Activated CD8-positive, alpha-beta memory T cell treated with anti-CD3 and anti-CD28 coated beads, Interleukin-2, amount 50 U/mL, for 48 hours (primary cell): ENCODE results near the gene FUNDC2.
A peak's percentile ranks its signal among the peaks of the same experiment; 100 is the strongest.

Experiments
- DNase-seq: peaks from one replicate; pipeline ENCODE4 v3.0.0-alpha.2; 2020

Gene FUNDC2

GRCh38 chrX:155026420-155026726 is 271 bp upstream of the FUNDC2 start:
- no peak for DNase-seq

GRCh38 chrX:155027509-155028066 is 944 bp downstream of the FUNDC2 start:
- no peak for DNase-seq

- DNase-seq: no peak
These were observed 1.5 kb downstream of the FUNDC2 start for GRCh38 chrX:155028129-155028528.

GRCh38 chrX:155028877-155029291 is 2.2 kb downstream of the FUNDC2 start:
- no peak for DNase-seq

- DNase-seq: no peak
These were observed 5.0 kb downstream of the FUNDC2 start for GRCh38 chrX:155031657-155032056.

GRCh38 chrX:155035688-155036087 is 9.0 kb downstream of the FUNDC2 start:
- no peak for DNase-seq

GRCh38 chrX:155046129-155046810 is 19.6 kb downstream of the FUNDC2 start:
- DNase-seq: no peak

GRCh38 chrX:155046811-155047528 is 20.3 kb downstream of the FUNDC2 start:
- no peak for DNase-seq

- peak; percentile 57 for DNase-seq
These were observed 22.5 kb downstream of the FUNDC2 start for GRCh38 chrX:155048977-155049619.

- no peak for DNase-seq
These were observed 26.3 kb downstream of the FUNDC2 start for GRCh38 chrX:155052738-155053498.

GRCh38 chrX:155053656-155054055 is 27.0 kb downstream of the FUNDC2 start:
- no peak for DNase-seq

- DNase-seq: no peak
These were observed 27.6 kb downstream of the FUNDC2 start for GRCh38 chrX:155054255-155054654.

GRCh38 chrX:155055494-155055893 is 28.9 kb downstream of the FUNDC2 start:
- DNase-seq: no peak

- no peak for DNase-seq
These were observed 29.8 kb downstream of the FUNDC2 start for GRCh38 chrX:155056471-155056870.

- DNase-seq: peak; percentile 68
These were observed 30.5 kb downstream of the FUNDC2 start for GRCh38 chrX:155056877-155057792.

- DNase-seq: no peak
These were observed 35.1 kb downstream of the FUNDC2 start for GRCh38 chrX:155061760-155062159.

GRCh38 chrX:155065035-155065734 is 38.5 kb downstream of the FUNDC2 start:
- no peak for DNase-seq

GRCh38 chrX:155068165-155068564 is 41.5 kb downstream of the FUNDC2 start:
- no peak for DNase-seq

- DNase-seq: no peak
These were observed 42.8 kb downstream of the FUNDC2 start for GRCh38 chrX:155069414-155069813.

GRCh38 chrX:155070038-155070437 is 43.4 kb downstream of the FUNDC2 start:
- no peak for DNase-seq

GRCh38 chrX:155070663-155070974 is 44.0 kb downstream of the FUNDC2 start:
- DNase-seq: no peak
